Gastrocnemius medialis (tissue), 4 donors: ENCODE measurements around the gene TAF11L13. TPM values are rescaled to one million over a fixed set of nuclear protein-coding genes. Genes with fewer than 3 reads are reported as not detected.

Experiments
- ATAC-seq, 2 donors: fragments of 150-250 bp; one replicate each; pipeline ENCODE4 v1.9.1; 2016
- DNase-seq, 2 donors: peaks; one replicate each; pipeline ENCODE4 v3.0.0-alpha.2; 2019
- H3K27ac ChIP-seq, 4 donors: fragments of 200-600 bp; sonication (generic); 1 replicate in 1 of 4; 2 replicates in 3 of 4; pipeline ENCODE4 v1.5.1; 2016 to 2018; ENCODE audit warnings: mild to moderate bottlenecking in 2 of 4, moderate library complexity in 1 of 4
- H3K27me3 ChIP-seq, 3 donors: fragments of 200-600 bp; sonication (generic) in 2 of 3; 1 replicate in 1 of 3; 2 replicates in 2 of 3; pipeline versions ENCODE4 v1.5.1 to v1.6.0; 2016 to 2019; ENCODE audit warnings: mild to moderate bottlenecking in 1 of 3, moderate library complexity in 1 of 3
- H3K36me3 ChIP-seq, 2 donors: fragments of 200-600 bp; sonication (generic) in 1 of 2; one replicate each; pipeline ENCODE4 v1.5.1; 2017 to 2018
- H3K4me1 ChIP-seq, 2 donors: fragments of 200-600 bp; sonication (generic) in 1 of 2; one replicate each; pipeline ENCODE4 v1.5.1; 2016 to 2017; ENCODE audit warnings: mild to moderate bottlenecking in 2 of 2
- H3K4me3 ChIP-seq, 4 donors: fragments of 200-600 bp; sonication (generic) in 3 of 4; 1 replicate in 1 of 4; 2 replicates in 3 of 4; pipeline ENCODE4 v1.5.1; 2016 to 2019; ENCODE audit warnings: mild to moderate bottlenecking in 2 of 4
- H3K9me3 ChIP-seq, 3 donors: fragments of 200-600 bp; sonication (generic) in 2 of 3; 1 replicate in 1 of 3; 2 replicates in 2 of 3; pipeline ENCODE4 v1.5.1; 2016 to 2019
- CTCF ChIP-seq, 5 experiments: fragments of 450-650 bp in 3 of 5; fragments of 200-600 bp in 2 of 5; sonication (generic) in 2 of 5; IDR thresholded peaks in 4 of 5; conservative IDR thresholded peaks in 1 of 5; 1 replicate in 4 of 5; 2 replicates in 1 of 5; pipeline ENCODE4 v1.5.1; 2016 to 2019; ENCODE audit warnings: antibody characterized with exemption in 5 of 5, mild to moderate bottlenecking in 3 of 5, moderate library complexity in 3 of 5
- POLR2A ChIP-seq, 2 donors: fragments of 450-650 bp; IDR thresholded peaks; one replicate each; pipeline ENCODE4 v1.6.1; 2017; ENCODE audit warnings: antibody characterized with exemption in 2 of 2, mild to moderate bottlenecking in 2 of 2, moderate library complexity in 2 of 2
- in situ Hi-C, 4 donors: fragments of 200-750 bp; cut with MboI; loops; one replicate each; pipeline versions ENCODE4 v1.15.0 to v1.8.0; 2017; ENCODE audit warnings: low sequenced_read_pairs in 4 of 4
- intact Hi-C: fragments of 100-400 bp; cut with DNase I; formaldehyde crosslinking; loops from one replicate; pipeline ENCODE4 v1.15.1; 2023; ENCODE audit warnings: low total_unique reads
- total RNA-seq, 4 donors: library from RNA; depleted of rRNA; stranded (reverse); fragments of >200 nt; gene quantifications; one replicate each; pipeline versions ENCODE4 v1.1.0 to v1.2.3, GENCODE V29; 2016

Gene TAF11L13
- total RNA-seq, 4 donors from 2014 or later: not detected

- H3K4me1 ChIP-seq: no peaks in the 10 kb centered on the region
- H3K9me3 ChIP-seq: no peaks in the 10 kb centered on the region
- in situ Hi-C loops: no loop called here
- no peak overlapping the region for H3K4me3 ChIP-seq
- H3K36me3 ChIP-seq: no peaks in the 10 kb centered on the region
- no peak for TF ChIP-seq POLR2A (IDR thresholded peaks at IDR 0.05)
- no peak for TF ChIP-seq CTCF (IDR thresholded peaks at IDR 0.05 in 4 of 5, conservative IDR thresholded peaks at IDR 0.05 in 1 of 5)
- DNase-seq: no peak
- intact Hi-C loops: no loop called here
- no peak overlapping the region for H3K27ac ChIP-seq
- no peaks in the 10 kb centered on the region for H3K27me3 ChIP-seq
- ATAC-seq: no peak
Measured at GRCh38 chr5:17678751-17679324, 47.0 kb downstream of the TAF11L13 start.

- ATAC-seq (no peak), DNase-seq (no peak)
- no peaks in the 10 kb centered on the region for H3K27me3 ChIP-seq
- H3K27ac ChIP-seq: no peak overlapping the region
- TF ChIP-seq POLR2A (IDR thresholded peaks at IDR 0.05): no peak
- TF ChIP-seq CTCF (IDR thresholded peaks at IDR 0.05 in 4 of 5, conservative IDR thresholded peaks at IDR 0.05 in 1 of 5): no peak
- H3K4me3 ChIP-seq: no peak overlapping the region
- no peaks in the 10 kb centered on the region for H3K9me3 ChIP-seq
- in situ Hi-C loops (no loop called here), intact Hi-C loops (no loop called here)
- no peaks in the 10 kb centered on the region for H3K36me3 ChIP-seq
- H3K4me1 ChIP-seq: no peaks in the 10 kb centered on the region
Measured at GRCh38 chr5:17679597-17680203, 47.8 kb downstream of the TAF11L13 start.

GRCh38 chr5:17680737-17681136 lies 48.8 kb downstream of the TAF11L13 start:
- no peak for ATAC-seq
- Histone ChIP-seq H3K4me1 (no peaks in the 10 kb centered on the region), H3K27me3 (no peaks in the 10 kb centered on the region), H3K9me3 (no peaks in the 10 kb centered on the region), H3K4me3 (no peak overlapping the region), H3K27ac (no peak overlapping the region), H3K36me3 (no peaks in the 10 kb centered on the region)
- no peak for TF ChIP-seq POLR2A (IDR thresholded peaks at IDR 0.05)
- no peak for TF ChIP-seq CTCF (IDR thresholded peaks at IDR 0.05 in 4 of 5, conservative IDR thresholded peaks at IDR 0.05 in 1 of 5)
- DNase-seq: no peak
- intact Hi-C loops: no loop called here
- in situ Hi-C loops: no loop called here

Other genes with a start within 250 kb of the TAF11L13 start
- gene TAF11L2, start 133.9 kb upstream of the TAF11L13 start, total RNA-seq: not detected
- gene TAF11L3, start 113.7 kb upstream of the TAF11L13 start, total RNA-seq: not detected
- gene TAF11L4, start 110.3 kb upstream of the TAF11L13 start, total RNA-seq: not detected
- gene TAF11L5, start 106.9 kb upstream of the TAF11L13 start, total RNA-seq: not detected
- not detected for gene TAF11L6, start 103.4 kb upstream of the TAF11L13 start, total RNA-seq
- not detected for gene TAF11L7, start 46.3 kb upstream of the TAF11L13 start, total RNA-seq
- gene TAF11L8, start 41.1 kb upstream of the TAF11L13 start, total RNA-seq: not detected
- not detected for gene TAF11L9, start 37.7 kb upstream of the TAF11L13 start, total RNA-seq
- gene TAF11L10, start 34.3 kb upstream of the TAF11L13 start, total RNA-seq: not detected
- not detected for gene TAF11L11, start 27.9 kb upstream of the TAF11L13 start, total RNA-seq
- gene TAF11L12, start 21.7 kb upstream of the TAF11L13 start, total RNA-seq: not detected
- not detected for gene TAF11L14, start 2.4 kb downstream of the TAF11L13 start, total RNA-seq